IMR-90 (cell line): ENCODE measurements around the gene LRP11. TPM values are rescaled to one million over a fixed set of nuclear protein-coding genes. Genes with fewer than 3 reads are reported as not detected.
A peak's percentile ranks its signal among the peaks of the same experiment; 100 is the strongest.

Experiments used
- ATAC-seq: fragments of 200-7000 bp; cut with Tn5 transposase; 2 replicates; pipeline ENCODE4 v1.9.1; 2020; ENCODE audit warnings: low read depth, mild to moderate bottlenecking, moderate library complexity
- BruUV-seq: library from RNA; stranded (reverse); fragments of 400-500 nt; replicated peaks from 2 replicates; lab custom pipeline; 2021; lab: Mats Ljungman, UMichigan
- CTCF ChIA-PET: fragments of 300-600 bp; formaldehyde crosslinking; extraction: SDS; loops from one replicate; lab custom pipeline; 2021; ENCODE audit warnings: antibody characterized with exemption; lab: Yijun Ruan, JAX
- POLR2A ChIA-PET: fragments of 300-600 bp; sonication (Branson Sonifier 250); formaldehyde crosslinking; loops from one replicate; lab custom pipeline; 2022; ENCODE audit warnings: antibody characterized with exemption; ENCODE audit not compliant: unreplicated experiment; lab: Charles Lee
- DNase-seq: peaks from one replicate; pipeline ENCODE4 v3.0.0; 2013
- H2AFZ ChIP-seq: replicated peaks from 2 replicates; pipeline ENCODE3; 2013; ENCODE audit warnings: low read length, mild to moderate bottlenecking; ENCODE audit not compliant: poor library complexity
- H2AK5ac ChIP-seq: 2 replicates; pipeline ENCODE4 v1.6.1; 2013; ENCODE audit warnings: low read depth, low read length, inconsistent platforms
- H2AK9ac ChIP-seq: replicated peaks from 2 replicates; pipeline ENCODE3; 2013; ENCODE audit warnings: mild to moderate bottlenecking, low read depth, low read length, moderate library complexity; ENCODE audit not compliant: poor library complexity
- H2BK120ac ChIP-seq: 2 replicates; pipeline ENCODE4 v1.6.1; 2013; ENCODE audit warnings: low read depth, low read length, inconsistent platforms
- H2BK15ac ChIP-seq: 3 replicates; pipeline ENCODE4 v1.6.1; 2013; ENCODE audit warnings: low read depth, low read length, inconsistent platforms
- H2BK20ac ChIP-seq: 2 replicates; pipeline ENCODE4 v1.6.1; 2013; ENCODE audit warnings: low read depth, mild to moderate bottlenecking, inconsistent platforms, low read length, moderate library complexity
- H2BK5ac ChIP-seq: 2 replicates; pipeline ENCODE4 v1.6.1; 2013; ENCODE audit warnings: mild to moderate bottlenecking, low read depth, low read length, inconsistent platforms; ENCODE audit not compliant: poor library complexity, severe bottlenecking
- H3K14ac ChIP-seq: replicated peaks from 2 replicates; pipeline ENCODE4 v1.6.1; 2013; ENCODE audit warnings: low read depth, low read length, inconsistent platforms
- H3K18ac ChIP-seq: 2 replicates; pipeline ENCODE4 v1.6.1; 2013; ENCODE audit warnings: low read depth, low read length, control low read depth
- H3K23ac ChIP-seq: 2 replicates; pipeline ENCODE4 v1.6.1; 2013; ENCODE audit warnings: low read depth, low read length, inconsistent platforms
- H3K27ac ChIP-seq: 2 replicates; pipeline ENCODE4 v1.5.1; 2013; ENCODE audit warnings: mild to moderate bottlenecking, control low read depth, low read length; ENCODE audit not compliant: insufficient read depth
- H3K27me3 ChIP-seq: 2 replicates; pipeline ENCODE4 v1.6.1; 2013; ENCODE audit warnings: low read length; ENCODE audit not compliant: control insufficient read depth, insufficient read depth
- H3K36me3 ChIP-seq: 2 replicates; pipeline ENCODE4 v1.6.1; 2013; ENCODE audit warnings: low read length, mixed read lengths; ENCODE audit not compliant: control insufficient read depth, insufficient read depth
- H3K4ac ChIP-seq: 2 replicates; pipeline ENCODE4 v1.6.1; 2013; ENCODE audit warnings: low read depth, low read length, inconsistent platforms
- H3K4me1 ChIP-seq: 2 replicates; pipeline ENCODE4 v1.6.1; 2013; ENCODE audit warnings: low read length, mixed read lengths; ENCODE audit not compliant: control insufficient read depth, insufficient read depth
- H3K4me2 ChIP-seq: 2 replicates; pipeline ENCODE4 v1.6.1; 2013; ENCODE audit warnings: low read depth, mild to moderate bottlenecking, control low read depth, low read length, moderate library complexity
- H3K4me3 ChIP-seq: 2 replicates; pipeline ENCODE4 v1.5.1; 2013; ENCODE audit warnings: low read depth, mild to moderate bottlenecking, control low read depth, low read length, moderate library complexity; ENCODE audit not compliant: insufficient read depth
- H3K56ac ChIP-seq: 2 replicates; pipeline ENCODE4 v1.6.1; 2013; ENCODE audit warnings: low read length, inconsistent platforms; ENCODE audit not compliant: insufficient read depth; ENCODE audit errors: extremely low read depth
- H3K79me1 ChIP-seq, 2 experiments: 2 replicates each; pipeline ENCODE4 v1.6.1; 2013; ENCODE audit warnings: low read length in 2 of 2, inconsistent platforms in 1 of 2, low read depth in 1 of 2
- H3K9ac ChIP-seq: 2 replicates; pipeline ENCODE4 v1.6.1; 2013; ENCODE audit warnings: low read depth, low read length, control low read depth
- H3K9me1 ChIP-seq: 2 replicates; pipeline ENCODE4 v1.6.1; 2013; ENCODE audit warnings: low read length, inconsistent platforms; ENCODE audit not compliant: insufficient read depth
- H3K9me3 ChIP-seq: 2 replicates; pipeline ENCODE4 v1.6.1; 2013; ENCODE audit warnings: low read length; ENCODE audit not compliant: control insufficient read depth, insufficient read depth
- H4K20me1 ChIP-seq: 2 replicates; pipeline ENCODE4 v1.6.1; 2013; ENCODE audit warnings: low read length, inconsistent platforms; ENCODE audit not compliant: insufficient read depth
- H4K5ac ChIP-seq: 2 replicates; pipeline ENCODE4 v1.6.1; 2013; ENCODE audit warnings: mild to moderate bottlenecking, low read depth, low read length, control low read depth
- H4K8ac ChIP-seq, 2 experiments: 2 replicates each; pipeline ENCODE4 v1.6.1; 2013; ENCODE audit warnings: low read depth in 2 of 2, low read length in 2 of 2, control low read depth in 1 of 2, inconsistent platforms in 1 of 2
- H4K91ac ChIP-seq: 2 replicates; pipeline ENCODE4 v1.6.1; 2013; ENCODE audit warnings: low read depth, low read length, inconsistent platforms; ENCODE audit not compliant: insufficient read depth
- BHLHE40 ChIP-seq: fragments of 150-350 bp; IDR thresholded peaks from 2 replicates; pipeline ENCODE4 v1.6.1; 2016; ENCODE audit warnings: mild to moderate bottlenecking, low read depth, low read length
- CEBPB ChIP-seq: IDR thresholded peaks from 2 replicates; pipeline ENCODE4 v1.6.1; 2012; ENCODE audit warnings: low read depth, low read length, improper control_type of control experiment
- CHD1 ChIP-seq: IDR thresholded peaks from 2 replicates; pipeline ENCODE4 v1.6.1; 2012; ENCODE audit warnings: low read depth, low read length, improper control_type of control experiment
- CTCF ChIP-seq: conservative IDR thresholded peaks from 2 replicates; pipeline ENCODE4 v1.5.1; 2012; ENCODE audit warnings: mild to moderate bottlenecking, low read depth, low read length, improper control_type of control experiment
- ELK1 ChIP-seq: fragments of 150-350 bp; IDR thresholded peaks from 2 replicates; pipeline ENCODE4 v1.6.1; 2016; ENCODE audit warnings: low read depth, mild to moderate bottlenecking, low read length, moderate library complexity, borderline replicate concordance
- FOS ChIP-seq: fragments of 150-350 bp; IDR thresholded peaks from 2 replicates; pipeline ENCODE4 v1.6.1; 2016; ENCODE audit warnings: low read depth, low read length
- MAFK ChIP-seq: IDR thresholded peaks from 2 replicates; pipeline ENCODE4 v1.6.1; 2012; ENCODE audit warnings: low read depth, low read length, improper control_type of control experiment
- MAZ ChIP-seq: IDR thresholded peaks from 2 replicates; pipeline ENCODE4 v1.6.1; 2012; ENCODE audit warnings: low read depth, mild to moderate bottlenecking, low read length, improper control_type of control experiment, moderate library complexity, borderline replicate concordance
- MXI1 ChIP-seq: IDR thresholded peaks from 2 replicates; pipeline ENCODE4 v1.6.1; 2012; ENCODE audit warnings: low read depth, mild to moderate bottlenecking, low read length, moderate library complexity, borderline replicate concordance
- NFE2L2 ChIP-seq: fragments of 150-350 bp; IDR thresholded peaks from 2 replicates; pipeline ENCODE4 v1.6.1; 2016; ENCODE audit warnings: low read depth, mild to moderate bottlenecking, low read length
- POLR2A ChIP-seq: IDR thresholded peaks from 2 replicates; pipeline ENCODE4 v1.6.1; 2012; ENCODE audit warnings: mild to moderate bottlenecking, low read depth, low read length
- RAD21 ChIP-seq: IDR thresholded peaks from 2 replicates; pipeline ENCODE4 v1.6.1; 2012; ENCODE audit warnings: low read length, improper control_type of control experiment
- RCOR1 ChIP-seq: IDR thresholded peaks from 2 replicates; pipeline ENCODE4 v1.6.1; 2012; ENCODE audit warnings: mild to moderate bottlenecking, low read length, improper control_type of control experiment; ENCODE audit not compliant: insufficient replicate concordance
- RFX5 ChIP-seq: IDR thresholded peaks from 2 replicates; pipeline ENCODE4 v1.8.0; 2012; ENCODE audit warnings: low read depth, mild to moderate bottlenecking, low read length, moderate library complexity
- SMC3 ChIP-seq: fragments of 150-350 bp; IDR thresholded peaks from 2 replicates; pipeline ENCODE4 v1.6.1; 2016; ENCODE audit warnings: low read depth, mild to moderate bottlenecking, antibody characterized with exemption, low read length, moderate library complexity
- USF2 ChIP-seq: fragments of 150-350 bp; IDR thresholded peaks from 2 replicates; pipeline ENCODE4 v1.6.1; 2017; ENCODE audit warnings: mild to moderate bottlenecking, antibody characterized with exemption, low read length, low read depth
- WGBS, 2 experiments: methylation state at CpG; one replicate each; pipeline versions ENCODE4 v1.1.5 to v1.1.7; 2013; ENCODE audit warnings: missing lambda C conversion rate in 2 of 2; ENCODE audit not compliant: insufficient read length in 1 of 2; ENCODE audit errors: extremely low coverage in 2 of 2; 5-methylcytosine and 5-hydroxymethylcytosine counted together
- dilution Hi-C: fragments of 300-500 bp; cut with HindIII; formaldehyde crosslinking; loops from one replicate; pipeline ENCODE4 v1.14.3; 2018; ENCODE audit warnings: low sequenced_read_pairs; ENCODE audit not compliant: unreplicated experiment
- in situ Hi-C: fragments of 300-500 bp; cut with MboI; formaldehyde crosslinking; loops from 3 replicates; pipeline ENCODE4 v1.14.3; 2019; ENCODE audit warnings: low sequenced_read_pairs, inconsistent platforms, mixed read lengths
- intact Hi-C: fragments of 100-400 bp; cut with micrococcal nuclease; formaldehyde crosslinking; loops from 2 replicates; pipeline ENCODE4 v1.10.0; 2022
- polyA plus RNA-seq, 3 experiments: library from polyadenylated mRNA; depleted of rRNA; stranded (reverse); fragments of >200 nt; gene quantifications; 2 replicates each; pipeline ENCODE4 v1.2.3, GENCODE V29; 2012; ENCODE audit warnings: low replicate concordance in 1 of 3
- total RNA-seq: library from RNA; depleted of rRNA; stranded (reverse); fragments of >200 nt; gene quantifications from 2 replicates; pipeline ENCODE4 v1.2.3, GENCODE V29; 2012

Gene LRP11
- total and polyA plus RNA-seq, 2 of the 4 experiments (the other 2 are of a cell fraction): 48.8 to 63.8 TPM

- no peak overlapping the region for H3K9ac ChIP-seq
- no peak overlapping the region for H2BK5ac ChIP-seq
- peak overlapping the region; percentile 84 for H2AK9ac ChIP-seq
- 79% methylated on average over 4 of the region's 7 CpGs; no CpG with 5 or more reads in 1 of the 2 experiments for WGBS, 2 experiments
- POLR2A ChIA-PET: no interaction called here
- H3K9me3 ChIP-seq: no peaks in the 10 kb centered on the region
- H2BK15ac ChIP-seq: no peak overlapping the region
- dilution Hi-C loops: no loop called here
- H3K27ac ChIP-seq: no peak overlapping the region
- peaks cover 14% of the 10 kb centered on the region for H3K27me3 ChIP-seq
- no peak overlapping the region for H3K56ac ChIP-seq
- H3K9me1 ChIP-seq: peaks cover 2% of the 10 kb centered on the region; the same call in 1 of the 2 replicates
- no peak overlapping the region for H2BK120ac ChIP-seq
- H4K91ac ChIP-seq: no peak overlapping the region
- H2AK5ac ChIP-seq: no peak overlapping the region
- BruUV-seq: no TSS peak
- intact Hi-C loops: no loop called here
- H4K5ac ChIP-seq: no peak overlapping the region
- peak overlapping the region; percentile 78 for H2AFZ ChIP-seq
- no peak overlapping the region; the same call in 1 of the 2 replicates for H3K4me2 ChIP-seq
- TF ChIP-seq CHD1 (no peak), POLR2A (no peak), RFX5 (no peak), ELK1 (no peak), RCOR1 (no peak), SMC3 (no peak), CTCF (no peak), USF2 (no peak), NFE2L2 (no peak), MAZ (no peak), CEBPB (no peak), MXI1 (no peak), FOS (no peak), BHLHE40 (no peak), MAFK (no peak), RAD21 (no peak)
- no peak overlapping the region for H2BK20ac ChIP-seq
- H3K4ac ChIP-seq: no peak overlapping the region
- H4K8ac ChIP-seq: no peak overlapping the region
- no peak overlapping the region for H3K23ac ChIP-seq
- H3K4me1 ChIP-seq: peaks cover 12% of the 10 kb centered on the region
- no peak for ATAC-seq
- H4K20me1 ChIP-seq: no peaks in the 10 kb centered on the region
- no peak overlapping the region for H3K14ac ChIP-seq
- no peak overlapping the region for H3K4me3 ChIP-seq
- in situ Hi-C loops: no loop called here
- H3K36me3 ChIP-seq: no peaks in the 10 kb centered on the region
- H3K79me1 ChIP-seq: no peaks in the 10 kb centered on the region
- CTCF ChIA-PET: no interaction called here
- no peak for DNase-seq
- H3K18ac ChIP-seq: no peak overlapping the region
Measured at GRCh38 chr6:149884617-149885016, 20.5 kb upstream of the LRP11 start.
